Measurements from ENCODE around the gene NFAT5. TPM values are rescaled to one million over a fixed set of nuclear protein-coding genes. Genes with fewer than 3 reads are reported as not detected.
"Not testable (repeated sequence)": the region's sequence is repeated elsewhere in the genome, so short reads cannot be mapped to it uniquely, and the experiment has no call there.

The NFAT5 gene
- total RNA-seq, 8 experiments from 2014 or later = 8.1 to 68.6 (median 19.1) TPM

DNA sequence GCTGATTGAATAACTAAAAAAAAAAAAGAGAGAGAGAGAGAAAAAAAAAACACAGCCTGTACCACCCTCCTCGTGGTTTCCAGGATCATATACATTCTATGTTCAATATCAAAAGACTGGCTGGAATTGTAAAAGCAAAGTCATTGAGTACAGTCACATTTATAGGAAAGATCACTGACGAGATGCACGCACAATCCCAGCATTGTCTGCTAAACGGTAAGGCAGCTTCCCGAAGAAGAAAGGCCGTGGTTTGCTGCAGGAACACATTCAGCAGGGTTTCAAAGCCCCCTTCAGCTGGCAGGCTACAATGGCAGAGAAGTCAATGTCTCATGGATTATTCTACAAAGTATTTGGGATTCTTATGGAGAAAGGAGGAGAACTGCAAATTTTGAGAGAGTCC, 151.3 kb downstream of the NFAT5 start:
- Histone ChIP-seq H3K4me1 (replicated peaks in 1 of 2) (no peaks in the 10 kb centered on the region), H3K4me3 (no peak overlapping the region), H3K27ac (no peak overlapping the region)
- ATAC-seq (replicated peaks in 6 of 8) = no peak
- in situ Hi-C loops (cut with MboI; ENCODE audit: low pct_unique_long_range_greater_than_20kb in 2 of 9, low sequenced_read_pairs in 9 of 9, unreplicated experiment in 9 of 9) = no loop called here
- 72 to 97% (median 86%) methylated on average over 1 to 6 of the region's 6 CpGs for WGBS, 10 experiments

DNA sequence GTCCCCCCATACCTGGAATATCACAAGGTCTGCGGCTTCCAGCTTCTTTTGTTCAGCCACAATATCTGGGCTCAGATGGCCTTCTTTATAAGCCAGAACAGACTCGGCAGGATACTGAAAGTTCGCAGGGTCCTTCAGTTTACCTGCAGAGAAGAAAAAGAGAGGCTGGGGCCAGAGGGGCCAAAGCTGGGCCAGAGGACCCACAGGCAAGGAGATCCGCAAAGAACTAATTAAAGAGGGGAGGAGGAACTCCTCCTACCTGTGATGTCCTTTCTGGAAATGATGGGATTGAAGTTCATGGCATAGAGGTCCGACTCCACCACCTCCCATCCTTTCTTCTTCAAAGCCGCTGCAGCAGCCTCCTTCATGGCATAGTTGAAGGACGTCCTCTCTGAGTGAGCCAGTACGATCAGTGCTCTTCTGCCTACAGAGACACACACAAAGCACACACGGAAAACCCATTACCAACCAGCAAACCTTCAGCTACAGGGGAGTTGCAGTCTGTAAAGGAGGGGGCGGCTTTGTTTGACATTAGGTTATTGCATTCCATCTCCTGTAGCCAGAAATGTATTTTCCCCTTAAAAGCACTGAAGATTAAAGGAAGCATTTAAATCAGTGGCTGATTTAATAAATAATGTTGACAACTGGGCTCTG, 152.5 kb downstream of the NFAT5 start:
- in situ Hi-C loops (cut with MboI; ENCODE audit: low pct_unique_long_range_greater_than_20kb in 2 of 9, low sequenced_read_pairs in 9 of 9, unreplicated experiment in 9 of 9) = no loop called here
- 60 to 100% (median 92%) methylated on average over 1 to 6 of the region's 10 CpGs; no CpG with 5 or more reads in 1 of the 10 experiments for WGBS, 10 experiments
- no peak for ATAC-seq (replicated peaks in 6 of 8)
- no peak overlapping the region for H3K27ac ChIP-seq
- no peak overlapping the region for H3K4me3 ChIP-seq
- H3K4me1 ChIP-seq (replicated peaks in 1 of 2) = no peaks in the 10 kb centered on the region

DNA sequence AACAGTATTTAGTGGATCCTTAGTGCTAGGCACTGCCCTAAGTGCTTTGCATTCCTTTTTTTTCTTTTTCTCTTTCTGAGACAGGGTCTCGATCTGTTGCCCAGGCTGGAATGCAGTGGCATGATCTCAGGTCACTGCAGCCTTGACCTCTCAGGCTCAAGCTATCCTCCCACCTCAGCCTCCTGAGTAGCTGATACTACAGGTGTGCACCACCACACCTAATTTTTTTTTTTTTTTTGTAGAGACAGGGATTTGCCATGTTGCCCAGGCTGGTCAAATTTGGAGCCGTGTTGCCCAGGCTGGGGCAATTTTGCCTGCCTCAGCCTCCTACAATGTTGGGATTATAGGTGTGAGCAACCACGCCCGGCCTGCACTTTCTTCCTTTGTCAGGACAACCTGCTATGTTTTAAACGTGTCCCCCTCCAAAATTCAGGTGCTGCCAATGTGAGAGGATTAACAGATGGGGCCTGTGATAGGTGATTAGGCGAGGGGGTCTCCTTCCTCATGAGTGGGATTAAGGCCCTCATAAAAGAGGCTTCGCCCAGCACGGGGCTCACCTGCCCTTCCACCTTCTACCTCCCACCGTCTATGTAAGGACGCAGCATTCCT, 155.2 kb downstream of the NFAT5 start:
- in situ Hi-C loops (cut with MboI; ENCODE audit: low pct_unique_long_range_greater_than_20kb in 2 of 9, low sequenced_read_pairs in 9 of 9, unreplicated experiment in 9 of 9) = no loop called here
- peaks cover 1 to 3% of the 10 kb centered on the region in 2 donors for H3K4me1 ChIP-seq (replicated peaks in 1 of 2)
- H3K27ac ChIP-seq = no peak overlapping the region
- ATAC-seq (replicated peaks in 6 of 8) = no peak
- no peak overlapping the region for H3K4me3 ChIP-seq
- WGBS, 10 experiments = 80 to 100% (median 94%) methylated on average over 1 to 6 of the region's 10 CpGs; no CpG with 5 or more reads in 3 of the 10 experiments

DNA sequence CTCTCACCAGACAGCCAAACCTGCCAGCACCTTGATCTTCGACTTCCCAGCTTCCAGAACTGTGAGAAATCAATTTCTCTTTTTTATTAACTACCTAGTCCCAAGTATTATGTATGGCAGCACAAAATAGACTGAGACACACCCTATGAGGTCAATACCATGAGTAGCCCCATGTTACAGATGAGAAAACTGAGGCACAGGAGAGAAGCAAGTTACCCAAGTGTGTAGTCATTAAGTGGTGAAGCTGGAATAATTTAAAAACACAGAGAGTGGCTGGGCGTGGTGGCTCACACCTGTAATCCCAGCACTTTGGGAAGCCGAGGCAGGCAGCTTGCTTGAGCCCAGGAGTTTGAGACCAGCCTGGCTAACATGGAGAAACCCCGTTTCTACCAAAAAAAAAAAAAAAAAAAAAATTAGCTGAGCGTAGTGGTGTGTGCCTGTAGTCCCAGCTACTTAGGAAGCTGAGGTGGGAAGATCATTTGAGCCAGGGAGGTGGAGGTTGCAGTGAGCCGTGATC, 155.7 kb downstream of the NFAT5 start:
- in situ Hi-C loops (cut with MboI; ENCODE audit: low pct_unique_long_range_greater_than_20kb in 2 of 9, low sequenced_read_pairs in 9 of 9, unreplicated experiment in 9 of 9) = no loop called here
- Histone ChIP-seq H3K4me3 (no peak overlapping the region), H3K4me1 (replicated peaks in 1 of 2) (peaks cover 4 to 5% of the 10 kb centered on the region in 2 donors), H3K27ac (no peak overlapping the region)
- 83 to 100% (median 94%) methylated on average over 1 to 4 of the region's 6 CpGs; no CpG with 5 or more reads in 2 of the 10 experiments for WGBS, 10 experiments
- no peak for ATAC-seq (replicated peaks in 6 of 8)

DNA sequence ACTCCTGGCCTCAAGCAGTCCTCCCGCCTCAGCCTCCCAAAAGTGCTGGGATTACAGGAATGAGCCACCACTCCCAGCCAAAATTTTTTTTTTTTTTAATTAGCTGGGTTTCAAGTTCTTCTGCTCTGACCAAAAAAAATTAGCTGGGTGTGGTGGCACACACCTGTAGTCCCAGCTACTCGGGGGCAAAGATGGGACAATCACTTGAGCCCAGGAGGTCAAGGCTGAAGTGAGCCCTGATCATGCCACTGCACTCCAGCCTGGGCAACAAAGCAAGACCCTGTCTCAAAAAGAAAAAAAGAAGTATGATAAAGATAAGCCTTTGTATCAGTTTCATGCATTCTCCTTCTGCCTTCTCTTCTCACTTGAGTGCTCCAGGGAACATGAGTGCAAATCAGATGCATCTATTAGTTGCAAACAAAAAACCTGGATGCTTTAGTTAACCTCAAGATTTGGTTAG, 158.7 kb downstream of the NFAT5 start:
- WGBS, 10 experiments = 67 to 100% (median 88%) methylated on average over 1 to 2 of the region's 2 CpGs; no CpG with 5 or more reads in 6 of the 10 experiments
- peaks cover 4 to 13% of the 10 kb centered on the region in 2 donors for H3K4me1 ChIP-seq (replicated peaks in 1 of 2)
- no peak overlapping the region for H3K27ac ChIP-seq
- no peak for ATAC-seq (replicated peaks in 6 of 8)
- in situ Hi-C loops (cut with MboI; ENCODE audit: low pct_unique_long_range_greater_than_20kb in 2 of 9, low sequenced_read_pairs in 9 of 9, unreplicated experiment in 9 of 9) = no loop called here
- no peak overlapping the region for H3K4me3 ChIP-seq

DNA sequence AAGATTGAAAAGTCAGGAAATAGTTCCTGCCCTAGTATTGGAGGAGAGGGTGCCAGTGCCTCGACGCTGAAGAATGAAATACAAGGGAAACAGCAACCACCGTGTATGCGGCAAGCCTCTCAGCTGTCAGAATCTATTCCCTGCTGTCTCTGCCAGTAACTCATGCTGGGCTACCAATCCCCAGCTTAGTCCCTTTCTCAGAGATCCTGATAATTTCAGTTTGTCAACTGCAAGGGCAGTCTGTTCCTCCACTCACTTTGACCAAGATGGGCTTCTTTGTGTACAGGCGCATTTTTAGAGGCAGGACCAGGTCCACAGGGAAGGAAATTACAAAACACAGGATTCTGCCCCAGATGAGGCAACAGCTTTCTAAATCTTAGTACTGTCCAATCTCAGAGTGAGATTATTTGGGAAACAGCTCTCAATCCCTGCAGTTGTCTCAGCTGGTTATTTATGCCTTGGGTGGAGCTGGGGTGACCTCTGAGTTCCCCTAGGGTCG, 159.3 kb downstream of the NFAT5 start:
- WGBS, 10 experiments = 20 to 83% (median 70%) methylated on average over 1 to 5 of the region's 6 CpGs; no CpG with 5 or more reads in 3 of the 10 experiments
- in situ Hi-C loops (cut with MboI; ENCODE audit: low pct_unique_long_range_greater_than_20kb in 2 of 9, low sequenced_read_pairs in 9 of 9, unreplicated experiment in 9 of 9) = loop anchor here in 1 of 9 experiments (25.0 kb wide), 1 partner anchor 313 kb away; the partner anchor contains the start of gene CYB5B
- Histone ChIP-seq H3K27ac (no peak overlapping the region), H3K4me3 (no peak overlapping the region), H3K4me1 (replicated peaks in 1 of 2) (peaks cover 4 to 13% of the 10 kb centered on the region in 2 donors)
- ATAC-seq (replicated peaks in 6 of 8) = no peak

DNA sequence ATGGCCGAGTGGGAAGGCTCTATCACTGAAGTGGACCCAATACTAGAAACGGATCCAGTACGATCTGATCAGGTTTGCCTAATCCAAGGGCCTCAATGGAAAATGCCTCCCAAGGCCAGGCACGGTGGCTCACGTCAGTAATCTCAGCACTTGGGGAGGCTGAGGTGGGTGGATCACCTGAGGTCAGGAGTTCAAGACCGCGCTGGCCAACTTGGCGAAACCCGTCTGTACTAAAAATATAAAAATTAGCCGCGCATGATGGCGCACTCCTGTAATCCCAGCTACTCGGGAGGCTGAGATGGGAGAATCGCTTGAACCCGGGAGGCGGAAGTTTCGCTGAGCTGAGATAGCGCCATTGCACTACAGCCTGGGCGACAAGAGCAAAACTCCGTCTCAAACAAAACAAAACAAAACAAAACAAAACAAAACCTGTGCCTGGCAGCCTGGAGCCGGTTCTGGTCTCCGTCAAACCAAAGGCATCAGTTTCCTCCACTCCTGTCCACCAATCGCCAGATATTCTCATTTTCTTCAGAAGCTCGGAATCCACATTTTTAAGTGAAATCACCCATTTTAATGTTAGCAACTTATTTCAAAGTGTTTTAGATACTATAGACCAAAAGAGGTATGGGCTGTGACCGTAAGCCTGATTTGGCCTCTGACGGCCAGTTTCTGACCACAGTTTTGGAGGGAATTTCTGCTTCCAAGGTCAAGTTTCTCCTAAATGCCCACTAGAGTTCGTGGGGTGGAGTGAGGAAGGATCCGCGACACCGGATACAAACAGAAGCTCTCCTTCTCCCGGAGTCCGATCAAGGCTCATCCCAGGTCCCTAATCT, 159.9 kb downstream of the NFAT5 start:
- peaks cover 4 to 13% of the 10 kb centered on the region in 2 donors for H3K4me1 ChIP-seq (replicated peaks in 1 of 2)
- 37 to 92% (median 68%) methylated on average over 2 to 23 of the region's 32 CpGs; no CpG with 5 or more reads in 1 of the 10 experiments for WGBS, 10 experiments
- in situ Hi-C loops (cut with MboI; ENCODE audit: low pct_unique_long_range_greater_than_20kb in 2 of 9, low sequenced_read_pairs in 9 of 9, unreplicated experiment in 9 of 9) = loop anchor here in 1 of 9 experiments (25.0 kb wide), 1 partner anchor 313 kb away; the partner anchor contains the start of gene CYB5B
- H3K27ac ChIP-seq = peak overlapping the region in 1 of 2 donors; percentile 69
- ATAC-seq (replicated peaks in 6 of 8) = no peak
- H3K4me3 ChIP-seq = peak overlapping the region; percentile 36 to 52 (median 37)

DNA sequence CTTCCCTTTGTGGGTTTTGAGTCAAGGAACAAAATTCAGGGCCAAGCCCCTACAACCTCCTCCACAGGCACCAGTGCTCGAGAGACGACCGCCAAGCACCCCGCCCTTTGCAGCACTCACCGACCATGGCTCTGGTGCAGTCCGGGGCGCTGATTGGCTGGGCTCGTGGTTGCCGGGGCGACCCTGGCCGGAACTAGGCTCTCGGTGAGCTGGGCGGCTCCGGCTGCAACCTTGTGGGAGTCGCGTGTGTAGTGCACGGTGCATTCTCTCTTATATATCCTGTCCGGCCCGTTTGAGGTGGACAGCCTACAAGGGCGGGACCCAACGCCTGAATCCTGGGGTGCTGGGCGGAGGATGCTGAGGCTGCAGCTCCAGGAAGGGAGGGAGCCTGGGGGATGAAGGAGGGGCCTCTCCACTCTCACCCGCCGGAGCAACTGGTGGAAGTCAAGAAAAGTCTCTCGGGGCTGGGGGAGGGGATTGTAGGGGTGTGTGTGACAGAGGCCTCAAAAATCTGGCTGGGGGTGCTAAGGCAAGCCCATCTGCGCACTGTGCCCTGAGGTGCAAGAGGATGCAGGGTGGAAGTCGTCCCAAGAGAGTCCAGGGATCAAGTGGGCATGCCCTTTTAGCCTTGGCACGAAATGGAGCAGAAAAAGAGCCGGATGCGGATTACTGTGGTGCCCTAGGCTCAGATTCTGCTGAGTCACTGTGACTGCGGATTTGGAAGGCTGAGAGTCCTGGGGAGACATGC, 160.7 kb downstream of the NFAT5 start, which contains the start of gene NQO1:
Gene NQO1, minus strand, starts transcription at position 248 of the 748 bp plus-strand sequence. Its CDS starts 121 bp downstream, at position 127.
- peak; percentile 92 to 100 (median 99) for ATAC-seq (replicated peaks in 6 of 8)
- H3K27ac ChIP-seq = peak within 1 kb of the TSS in 1 of 2 donors; percentile 80
- H3K4me1 ChIP-seq (replicated peaks in 1 of 2) = peaks cover 4 to 13% of the 10 kb centered on the region in 2 donors
- peak within 1 kb of the TSS; percentile 36 to 52 (median 37) for H3K4me3 ChIP-seq
- WGBS, 10 experiments = 0 to 6% (median 2%) methylated on average over 1 to 13 of the region's 31 CpGs; no CpG with 5 or more reads in 3 of the 10 experiments
- in situ Hi-C loops (cut with MboI; ENCODE audit: low pct_unique_long_range_greater_than_20kb in 2 of 9, low sequenced_read_pairs in 9 of 9, unreplicated experiment in 9 of 9) = loop anchor here in 1 of 9 experiments (25.0 kb wide), 1 partner anchor 314 kb away; the partner anchor contains the start of gene CYB5B

DNA sequence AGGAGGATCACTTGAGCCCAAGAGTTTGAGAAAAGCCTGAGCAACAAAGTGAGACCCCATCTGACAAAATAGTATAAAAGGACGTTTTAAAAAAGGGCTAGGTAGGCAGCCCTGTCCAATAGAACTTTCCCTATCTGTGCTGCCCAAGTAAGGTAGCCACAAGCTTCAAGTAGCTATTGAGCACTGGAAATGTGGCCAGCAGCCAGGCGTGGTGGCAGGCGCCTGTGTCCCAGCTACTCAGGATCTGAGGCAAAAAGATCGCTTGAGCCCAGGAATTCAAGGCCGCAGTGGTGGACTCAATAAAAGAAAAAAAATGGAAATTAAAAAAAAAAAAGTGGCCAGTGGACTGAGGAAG, 162.1 kb downstream of the NFAT5 start:
- Histone ChIP-seq H3K4me3 (no peak overlapping the region), H3K4me1 (replicated peaks in 1 of 2) (peaks cover 4 to 13% of the 10 kb centered on the region in 2 donors), H3K27ac (no peak overlapping the region)
- WGBS, 10 experiments = 78 to 100% (median 92%) methylated on average over 2 to 5 of the region's 5 CpGs; no CpG with 5 or more reads in 2 of the 10 experiments
- in situ Hi-C loops (cut with MboI; ENCODE audit: low pct_unique_long_range_greater_than_20kb in 2 of 9, low sequenced_read_pairs in 9 of 9, unreplicated experiment in 9 of 9) = loop anchor here in 1 of 9 experiments (25.0 kb wide), 1 partner anchor 316 kb away; the partner anchor contains the start of gene CYB5B
- no peak for ATAC-seq (replicated peaks in 6 of 8)

DNA sequence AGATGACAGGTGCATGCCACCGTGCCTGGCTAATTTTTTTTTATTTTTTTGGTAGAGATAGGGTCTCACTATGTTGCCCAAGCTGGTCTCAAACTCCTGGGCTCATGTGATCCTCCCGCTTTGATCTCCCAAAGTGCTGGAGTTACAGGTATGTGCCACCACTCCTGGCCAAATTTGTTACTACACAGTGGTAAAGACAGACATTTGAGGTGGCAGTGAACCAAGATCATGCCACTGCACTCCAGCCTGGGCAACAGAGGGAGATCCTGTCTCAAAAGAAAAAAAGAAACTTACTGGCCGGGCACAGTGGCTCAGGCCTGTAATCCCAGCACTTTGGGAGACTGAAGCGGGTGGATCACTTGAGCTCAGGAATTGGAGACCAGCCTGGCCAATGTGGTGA, 163.3 kb downstream of the NFAT5 start:
- in situ Hi-C loops (cut with MboI; ENCODE audit: low pct_unique_long_range_greater_than_20kb in 2 of 9, low sequenced_read_pairs in 9 of 9, unreplicated experiment in 9 of 9) = loop anchor here in 1 of 9 experiments (25.0 kb wide), 1 partner anchor 317 kb away; the partner anchor contains the start of gene CYB5B
- peaks cover 4 to 13% of the 10 kb centered on the region in 2 donors for H3K4me1 ChIP-seq (replicated peaks in 1 of 2)
- not testable (repeated sequence) for ATAC-seq (replicated peaks in 6 of 8); H3K4me3 ChIP-seq; H3K27ac ChIP-seq
- 90 to 100% (median 100%) methylated on average over 1 to 3 of the region's 4 CpGs; no CpG with 5 or more reads in 2 of the 10 experiments for WGBS, 10 experiments

DNA sequence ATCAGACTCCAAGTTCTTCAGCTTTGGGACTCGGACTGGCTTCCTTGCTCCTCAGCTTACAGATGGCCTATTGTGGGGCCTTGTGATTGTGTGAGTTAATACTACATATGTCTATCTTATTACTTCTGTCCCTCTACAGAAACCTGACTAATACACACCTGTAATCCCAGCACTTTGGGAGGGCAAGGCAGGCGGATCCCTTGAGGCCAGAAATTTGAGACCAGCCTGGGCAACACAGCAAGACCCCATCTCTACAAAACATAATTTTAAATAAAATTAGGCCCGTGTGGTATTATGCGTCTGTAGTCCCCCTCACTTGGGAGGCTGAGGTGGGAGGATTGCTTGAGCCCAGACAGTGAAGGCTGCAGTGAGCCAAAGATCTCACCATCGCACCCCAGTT, 165.5 kb downstream of the NFAT5 start:
- not testable (repeated sequence) for H3K27ac ChIP-seq; H3K4me3 ChIP-seq; ATAC-seq (replicated peaks in 6 of 8); H3K4me1 ChIP-seq (replicated peaks in 1 of 2)
- WGBS, 10 experiments = 89 to 100% (median 100%) methylated on average over 1 to 4 of the region's 5 CpGs; no CpG with 5 or more reads in 1 of the 10 experiments
- in situ Hi-C loops (cut with MboI; ENCODE audit: low pct_unique_long_range_greater_than_20kb in 2 of 9, low sequenced_read_pairs in 9 of 9, unreplicated experiment in 9 of 9) = loop anchor here in 1 of 9 experiments (25.0 kb wide), 1 partner anchor 319 kb away; the partner anchor contains the start of gene CYB5B

Measured in motor neuron (in vitro differentiated cells).